ENCODE data around the gene CHN1. TPM values are rescaled to one million over a fixed set of nuclear protein-coding genes. Genes with fewer than 3 reads are reported as not detected.

The CHN1 gene
- total RNA-seq, 1 experiment from 2014 or later: 61.4 TPM

- DNase-seq (ENCODE audit: low read depth): peak; percentile 82
These were observed 233.3 kb downstream of the CHN1 start for GRCh38 chr2:174771631-174772471.

GRCh38 chr2:174771136-174771535, 234.0 kb downstream of the CHN1 start:
- no peak for DNase-seq (ENCODE audit: low read depth)

- DNase-seq (ENCODE audit: low read depth): no peak
These were observed 236.6 kb downstream of the CHN1 start for GRCh38 chr2:174768557-174768956.

GRCh38 chr2:174766271-174766670, 238.9 kb downstream of the CHN1 start:
- DNase-seq (ENCODE audit: low read depth): no peak

- DNase-seq (ENCODE audit: low read depth): peak; percentile 84
These were observed 239.6 kb downstream of the CHN1 start for GRCh38 chr2:174765576-174765975.

GRCh38 chr2:174764280-174765255, 240.6 kb downstream of the CHN1 start, which contains the start of gene CHRNA1:
CHRNA1 (minus strand) TSS chr2:174764472; CDS start chr2:174764394, 78 bp downstream.
- DNase-seq (ENCODE audit: low read depth): peak; percentile 96

GRCh38 chr2:174763780-174764179, 241.4 kb downstream of the CHN1 start:
- DNase-seq (ENCODE audit: low read depth): peak; percentile 60

- no peak for DNase-seq (ENCODE audit: low read depth)
These were observed 242.7 kb downstream of the CHN1 start for GRCh38 chr2:174762464-174762863.

- DNase-seq (ENCODE audit: low read depth): peak; percentile 78
These were observed 243.3 kb downstream of the CHN1 start for GRCh38 chr2:174761837-174762236.

- peak; percentile 69 for DNase-seq (ENCODE audit: low read depth)
These were observed 244.2 kb downstream of the CHN1 start for GRCh38 chr2:174760845-174761473.

GRCh38 chr2:174759381-174760065, 245.7 kb downstream of the CHN1 start:
- DNase-seq (ENCODE audit: low read depth): no peak

- DNase-seq (ENCODE audit: low read depth): no peak
These were observed 248.4 kb downstream of the CHN1 start for GRCh38 chr2:174756743-174757142.

- no peak for DNase-seq (ENCODE audit: low read depth)
These were observed 252.0 kb downstream of the CHN1 start for GRCh38 chr2:174753038-174753633.

GRCh38 chr2:174752403-174753037, 252.7 kb downstream of the CHN1 start:
- DNase-seq (ENCODE audit: low read depth): no peak

GRCh38 chr2:174750923-174751441, 254.2 kb downstream of the CHN1 start:
- DNase-seq (ENCODE audit: low read depth): no peak

GRCh38 chr2:174749793-174750192, 255.4 kb downstream of the CHN1 start:
- DNase-seq (ENCODE audit: low read depth): no peak

- peak; percentile 57 for DNase-seq (ENCODE audit: low read depth)
These were observed 256.2 kb downstream of the CHN1 start for GRCh38 chr2:174748948-174749347.

Measured in LHCN-M2 (cell line).